GM18951 (cell line): Measurements from ENCODE around the gene KLHDC8A.
"Not testable (repeated sequence)": the region's sequence is repeated elsewhere in the genome, so short reads cannot be mapped to it uniquely, and the experiment has no call there.

Source experiments
- POLR2A ChIP-seq: IDR thresholded peaks from 4 replicates; pipeline ENCODE4 v1.6.1; 2011; ENCODE audit warnings: mild to moderate bottlenecking; ENCODE audit not compliant: insufficient read length, insufficient read depth; ENCODE audit errors: extremely low read depth
- in situ Hi-C: fragments of 300-500 bp; cut with MboI; formaldehyde crosslinking; loops from one replicate; pipeline ENCODE4 v1.12.0; 2022; ENCODE audit warnings: low sequenced_read_pairs, mixed read lengths, inconsistent platforms; ENCODE audit not compliant: unreplicated experiment

The KLHDC8A gene

GRCh38 chr1:205356440-205357139, at the start of gene KLHDC8A:
Gene KLHDC8A, minus strand, starts transcription at chr1:205356922. Its CDS starts 13,318 bp downstream, at chr1:205343604.
- no peak for TF ChIP-seq POLR2A
- in situ Hi-C loops = no loop called here

- in situ Hi-C loops = not testable (repeated sequence)
Observed at GRCh38 chr1:205406252-205406651, 49.5 kb upstream of the KLHDC8A start.

- in situ Hi-C loops = not testable (repeated sequence)
Observed at GRCh38 chr1:205404484-205404883, 47.8 kb upstream of the KLHDC8A start.

- in situ Hi-C loops = loop anchor here (5.0 kb wide), 1 partner anchor 89 kb away; no protein-coding TSS in a partner anchor
- no peak for TF ChIP-seq POLR2A
Observed at GRCh38 chr1:205398586-205398985, 41.9 kb upstream of the KLHDC8A start.

DNA sequence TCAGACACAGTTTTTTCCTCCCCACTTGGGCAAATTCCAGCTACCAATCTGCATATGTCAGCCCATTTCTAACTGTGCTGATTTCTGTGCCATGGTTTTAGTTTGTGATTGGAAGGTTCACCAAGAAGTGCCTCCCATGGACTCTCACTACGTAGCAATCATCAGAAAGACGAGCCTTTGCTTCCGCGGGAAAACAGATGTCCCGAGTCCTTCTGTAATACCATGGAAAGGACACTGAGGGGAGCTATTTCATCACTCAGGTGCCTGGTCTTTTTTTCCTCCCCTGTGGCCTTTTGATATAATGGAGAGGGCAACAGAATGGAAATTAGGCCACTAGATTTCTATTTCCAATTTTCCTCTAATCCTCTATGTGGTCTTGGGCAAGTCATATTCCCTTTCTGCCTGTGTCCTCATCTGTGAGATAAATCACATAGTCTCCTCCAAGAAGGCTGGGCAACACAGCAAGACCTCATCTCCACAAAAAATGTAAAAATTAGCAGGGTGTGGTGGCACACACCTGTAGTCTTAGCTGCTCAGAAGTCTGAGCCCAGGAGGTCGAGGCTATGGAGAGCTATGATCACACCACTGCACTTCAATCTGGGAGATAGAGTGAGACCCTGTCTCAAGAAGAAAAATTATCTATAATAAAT, 40.4 kb upstream of the KLHDC8A start:
- in situ Hi-C loops = loop anchor here (5.0 kb wide), 1 partner anchor 90 kb away; no protein-coding TSS in a partner anchor
- no peak for TF ChIP-seq POLR2A

- TF ChIP-seq POLR2A = no peak
- in situ Hi-C loops = loop anchor here (5.0 kb wide), 1 partner anchor 92 kb away; no protein-coding TSS in a partner anchor
Observed at GRCh38 chr1:205395616-205396015, 38.9 kb upstream of the KLHDC8A start.

GRCh38 chr1:205392650-205393049, 35.9 kb upstream of the KLHDC8A start:
- in situ Hi-C loops = no loop called here
- TF ChIP-seq POLR2A = no peak

- no peak for TF ChIP-seq POLR2A
- in situ Hi-C loops = no loop called here
Observed at GRCh38 chr1:205391386-205391785, 34.7 kb upstream of the KLHDC8A start.

DNA sequence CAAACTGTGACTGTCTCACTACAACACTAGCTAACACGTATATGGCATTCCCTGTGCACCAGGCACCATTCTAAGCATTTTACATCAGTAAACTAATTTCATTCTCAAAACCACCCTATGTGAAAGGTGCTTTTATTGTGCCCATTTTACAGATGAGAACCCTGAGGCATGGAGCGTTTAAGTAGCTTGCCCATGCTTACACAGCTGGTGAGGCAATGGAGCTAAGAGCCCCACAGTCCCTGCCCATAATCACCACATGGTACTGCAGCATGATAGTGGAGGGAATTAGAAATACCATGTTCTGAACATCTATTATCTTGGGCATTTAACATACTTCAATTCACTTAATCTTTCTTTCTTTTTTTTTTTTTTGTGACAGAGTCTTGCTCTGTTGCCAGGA, 31.1 kb upstream of the KLHDC8A start:
- no peak for TF ChIP-seq POLR2A
- in situ Hi-C loops = no loop called here

- in situ Hi-C loops = not testable (repeated sequence)
Observed at GRCh38 chr1:205382990-205383389, 26.3 kb upstream of the KLHDC8A start.

DNA sequence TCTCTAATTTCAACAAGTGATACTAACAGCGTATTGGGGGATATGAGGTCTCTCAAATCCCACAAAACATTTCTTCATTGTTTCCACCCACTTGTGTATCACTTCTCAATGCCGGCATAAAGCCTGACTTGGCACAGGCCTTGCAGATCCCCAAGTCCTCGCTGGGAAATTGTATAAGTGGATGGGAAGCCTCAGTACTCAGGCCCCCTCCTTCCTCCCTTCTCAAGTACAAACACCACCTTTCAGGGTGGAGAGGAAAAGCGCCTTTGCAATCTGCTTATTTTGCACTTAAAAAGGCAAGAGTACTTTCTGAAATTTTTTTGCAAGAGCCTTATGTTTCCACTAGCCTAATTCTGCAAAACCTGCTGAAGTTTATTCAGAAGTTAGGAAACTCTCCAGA, 25.8 kb upstream of the KLHDC8A start:
- in situ Hi-C loops = no loop called here
- TF ChIP-seq POLR2A = no peak

DNA sequence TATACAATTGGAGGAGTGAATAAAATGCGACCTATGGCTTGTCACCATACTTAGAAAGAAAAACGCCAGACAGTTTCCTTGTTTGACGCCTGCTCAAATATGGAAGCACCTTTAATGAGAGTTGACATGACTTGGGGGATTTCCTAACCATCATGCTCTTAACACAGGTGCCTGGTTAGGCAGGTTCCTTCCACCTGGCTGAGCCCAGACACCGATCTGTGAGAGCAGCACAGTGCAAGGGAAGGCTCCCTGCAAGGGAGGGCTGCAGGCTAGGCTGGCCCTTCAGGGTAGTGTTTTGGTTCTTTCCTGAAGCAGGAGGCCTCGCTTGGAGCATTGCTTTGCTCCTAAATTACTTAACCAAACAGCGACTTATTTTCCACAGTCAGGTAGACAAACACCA, 24.6 kb upstream of the KLHDC8A start:
- in situ Hi-C loops = no loop called here
- TF ChIP-seq POLR2A = no peak

GRCh38 chr1:205380882-205381281, 24.2 kb upstream of the KLHDC8A start:
- in situ Hi-C loops = no loop called here
- TF ChIP-seq POLR2A = no peak

- TF ChIP-seq POLR2A = no peak
- in situ Hi-C loops = no loop called here
Observed at GRCh38 chr1:205379056-205379455, 22.3 kb upstream of the KLHDC8A start.
